Effector memory CD4-positive, alpha-beta T cell (primary cell): Measurements from ENCODE around the gene TK1.

ENCODE experiments used
- DNase-seq, 3 donors: peaks; one replicate each; pipeline ENCODE4 v3.0.0-alpha.2; 2020
- H3K27ac ChIP-seq: 2 replicates; pipeline ENCODE4 v1.7.0; 2013; ENCODE audit warnings: mild to moderate bottlenecking, low read length, moderate library complexity; ENCODE audit not compliant: insufficient read depth, poor library complexity, severe bottlenecking
- H3K27me3 ChIP-seq: replicated peaks from 2 replicates; pipeline ENCODE4 v1.7.0; 2013; ENCODE audit warnings: mild to moderate bottlenecking, low read length; ENCODE audit not compliant: insufficient read depth, control insufficient read depth, poor library complexity, severe bottlenecking
- H3K36me3 ChIP-seq: 2 replicates; pipeline ENCODE4 v1.7.0; 2013; ENCODE audit warnings: mild to moderate bottlenecking, low read length, moderate library complexity; ENCODE audit not compliant: control insufficient read depth, insufficient read depth
- H3K4me1 ChIP-seq: 2 replicates; pipeline ENCODE4 v1.7.0; 2013; ENCODE audit warnings: low read length, mild to moderate bottlenecking; ENCODE audit not compliant: control insufficient read depth, insufficient read depth, poor library complexity, severe bottlenecking
- H3K4me3 ChIP-seq: 2 replicates; pipeline ENCODE4 v1.7.0; 2013; ENCODE audit warnings: low read length, low read depth, mild to moderate bottlenecking; ENCODE audit not compliant: insufficient read depth, poor library complexity, severe bottlenecking
- H3K9me3 ChIP-seq: 2 replicates; pipeline ENCODE4 v1.7.0; 2013; ENCODE audit warnings: mild to moderate bottlenecking, low read length, moderate library complexity; ENCODE audit not compliant: control insufficient read depth

TK1 gene

GRCh38 chr17:78133971-78134898 is 52.6 kb downstream of the TK1 start:
- no peaks in the 10 kb centered on the region for H3K9me3 ChIP-seq
- peak overlapping the region; percentile 97 for H3K4me3 ChIP-seq
- H3K27me3 ChIP-seq: no peaks in the 10 kb centered on the region
- peaks cover 44% of the 10 kb centered on the region for H3K36me3 ChIP-seq
- H3K27ac ChIP-seq: peak overlapping the region; percentile 86
- peaks cover 73% of the 10 kb centered on the region for H3K4me1 ChIP-seq
- peak; percentile 70 to 77 (median 74) for DNase-seq

DNA sequence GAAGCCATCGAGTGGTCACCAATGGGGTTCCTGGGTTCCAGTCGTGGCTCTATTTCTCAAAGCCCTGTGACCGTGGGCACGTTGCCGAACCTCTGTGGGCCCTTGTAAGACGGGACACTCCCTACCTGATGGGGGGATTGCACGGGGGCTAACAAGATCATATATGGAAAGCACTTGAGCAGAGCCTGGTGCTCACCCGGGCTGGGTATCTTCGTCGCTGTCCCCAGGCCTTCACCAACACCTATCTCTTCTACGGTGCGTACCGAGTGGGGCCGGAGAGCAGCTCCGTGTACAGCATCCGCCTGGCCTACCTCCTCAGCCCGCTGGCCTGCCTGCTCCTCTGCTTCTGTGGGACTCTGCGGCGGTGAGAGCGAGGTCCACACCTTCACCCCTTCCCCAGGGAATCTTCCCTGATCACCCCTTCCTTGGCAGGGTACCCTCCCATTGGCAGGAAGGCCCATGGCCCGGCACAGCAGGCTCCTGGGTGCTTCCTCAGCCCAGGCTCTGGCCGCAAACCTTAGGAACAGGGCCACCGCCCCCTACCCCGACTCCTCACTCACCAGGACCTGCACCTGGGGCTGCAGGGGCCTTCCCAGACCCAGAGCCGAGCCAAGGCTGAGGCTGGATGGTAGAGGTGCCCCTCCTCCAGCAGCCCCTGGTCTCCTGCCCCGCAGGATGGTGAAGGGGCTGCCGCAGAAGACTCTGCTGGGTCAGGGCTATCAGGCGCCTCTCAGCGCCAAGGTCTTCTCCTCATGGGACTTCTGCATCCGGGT is 53.5 kb downstream of the TK1 start:
- Histone ChIP-seq H3K36me3 (peaks cover 42% of the 10 kb centered on the region), H3K27ac (peak overlapping the region; percentile 86), H3K9me3 (no peaks in the 10 kb centered on the region), H3K4me1 (peaks cover 73% of the 10 kb centered on the region), H3K27me3 (no peaks in the 10 kb centered on the region), H3K4me3 (peak overlapping the region; percentile 97)
- DNase-seq: no peak

- peak overlapping the region; percentile 86 for H3K27ac ChIP-seq
Measured at GRCh38 chr17:78132767-78133178, 54.1 kb downstream of the TK1 start.

GRCh38 chr17:78132084-78132676 is 54.7 kb downstream of the TK1 start:
- Histone ChIP-seq H3K27ac (peak overlapping the region; percentile 86), H3K27me3 (no peaks in the 10 kb centered on the region), H3K9me3 (no peaks in the 10 kb centered on the region), H3K4me1 (peaks cover 67% of the 10 kb centered on the region), H3K4me3 (peak overlapping the region; percentile 97), H3K36me3 (peaks cover 42% of the 10 kb centered on the region)
- DNase-seq: peak; percentile 52 to 59 (median 55)

More at GRCh38 chr17:78132767-78133178, 54.1 kb downstream of the TK1 start:
- H3K4me1 ChIP-seq: peaks cover 73% of the 10 kb centered on the region
- no peak for DNase-seq
- H3K4me3 ChIP-seq: peak overlapping the region; percentile 97
- no peaks in the 10 kb centered on the region for H3K27me3 ChIP-seq
- peaks cover 42% of the 10 kb centered on the region for H3K36me3 ChIP-seq
- H3K9me3 ChIP-seq: no peaks in the 10 kb centered on the region

- H3K27me3 ChIP-seq: no peaks in the 10 kb centered on the region
- H3K4me1 ChIP-seq: peaks cover 67% of the 10 kb centered on the region
- H3K27ac ChIP-seq: peak overlapping the region; percentile 86
- H3K4me3 ChIP-seq: peak overlapping the region; percentile 97
- H3K36me3 ChIP-seq: peaks cover 34% of the 10 kb centered on the region
- no peaks in the 10 kb centered on the region for H3K9me3 ChIP-seq
- DNase-seq: peak in 2 of 3 donors; percentile 43 to 44
Measured at GRCh38 chr17:78131172-78132083, 55.4 kb downstream of the TK1 start.

- Histone ChIP-seq H3K4me3 (peak within 1 kb of the TSS; percentile 97), H3K9me3 (no peaks in the 10 kb centered on the region), H3K36me3 (peaks cover 35% of the 10 kb centered on the region), H3K27me3 (no peaks in the 10 kb centered on the region), H3K27ac (peak within 1 kb of the TSS; percentile 86), H3K4me1 (peaks cover 70% of the 10 kb centered on the region)
- peak; percentile 78 to 79 (median 79) for DNase-seq
Measured at GRCh38 chr17:78130437-78131101, 56.3 kb downstream of the TK1 start, which contains the start of gene TMC8. Gene TMC8 (plus strand): TSS chr17:78130771. CDS start chr17:78131589, 818 bp downstream.

DNA sequence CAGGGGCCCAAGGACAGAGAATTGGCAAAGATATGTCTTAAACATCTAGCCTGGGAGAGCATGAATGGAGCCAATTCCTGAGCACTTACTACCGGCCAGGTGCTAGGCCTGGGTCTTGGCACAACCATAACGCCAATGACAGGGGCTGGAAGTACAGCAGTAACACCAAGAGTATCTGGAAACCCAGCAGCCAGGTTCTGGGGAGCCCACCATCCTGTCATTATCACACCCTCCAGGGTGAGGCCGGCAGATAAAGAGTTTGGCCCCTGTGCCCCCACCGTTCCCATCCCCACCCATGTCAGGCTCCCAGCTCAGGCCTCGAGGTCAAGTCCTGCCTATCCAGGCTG is 56.8 kb downstream of the TK1 start:
- peaks cover 35% of the 10 kb centered on the region for H3K36me3 ChIP-seq
- H3K4me1 ChIP-seq: peaks cover 74% of the 10 kb centered on the region
- H3K9me3 ChIP-seq: no peaks in the 10 kb centered on the region
- H3K4me3 ChIP-seq: peak overlapping the region; percentile 97
- H3K27me3 ChIP-seq: no peaks in the 10 kb centered on the region
- peak overlapping the region; percentile 86 for H3K27ac ChIP-seq
- DNase-seq: no peak

- Histone ChIP-seq H3K27me3 (no peaks in the 10 kb centered on the region), H3K36me3 (peaks cover 32% of the 10 kb centered on the region), H3K4me3 (peak overlapping the region; percentile 97), H3K4me1 (peaks cover 75% of the 10 kb centered on the region), H3K27ac (peak overlapping the region; percentile 86), H3K9me3 (no peaks in the 10 kb centered on the region)
- DNase-seq: peak in 1 of 3 donors; percentile 27
Measured at GRCh38 chr17:78129351-78130089, 57.3 kb downstream of the TK1 start.
